Measurements from ENCODE around the gene ZNF385B. TPM values are rescaled to one million over a fixed set of nuclear protein-coding genes. Genes with fewer than 3 reads are reported as not detected.

Gene ZNF385B
- total RNA-seq, 2 donors from 2014 or later: 5.3 to 18.1 TPM

GRCh38 chr2:179606141-179606540, 255.3 kb downstream of the ZNF385B start:
- H3K27ac ChIP-seq (ENCODE audit: low read depth, low read length): no peak overlapping the region
- H3K9me3 Mint-ChIP-seq: no peaks in the 10 kb centered on the region
- H3K4me1 ChIP-seq (ENCODE audit: control insufficient read depth, insufficient read depth, low read length): no peaks in the 10 kb centered on the region
- no peak overlapping the region for H3K9ac ChIP-seq (ENCODE audit: extremely low read depth, low read length, poor library complexity, severe bottlenecking)
- no peak for TF ChIP-seq CTCF (conservative IDR thresholded peaks at IDR 0.05)
- no peak overlapping the region for H3K4me3 Mint-ChIP-seq
- no peaks in the 10 kb centered on the region for H3K36me3 Mint-ChIP-seq (ENCODE audit: low read depth)
- no peaks in the 10 kb centered on the region for H3K27me3 ChIP-seq (ENCODE audit: control insufficient read depth, insufficient read depth, low read length, poor library complexity, severe bottlenecking)
- peaks cover 12% of the 10 kb centered on the region for H3K4me1 Mint-ChIP-seq
- H3K36me3 ChIP-seq (ENCODE audit: control insufficient read depth, insufficient read depth, low read length): no peaks in the 10 kb centered on the region
- DNase-seq: no peak
- no peaks in the 10 kb centered on the region for H3K9me3 ChIP-seq (ENCODE audit: control insufficient read depth, low read length)
- WGBS, 2 experiments (ENCODE audit: insufficient coverage in 1 of 2, insufficient read length in 1 of 2): 84 to 95% methylated on average over 2 of the region's 2 CpGs
- H3K27me3 Mint-ChIP-seq (ENCODE audit: insufficient read depth): no peaks in the 10 kb centered on the region
- no peak overlapping the region for H3K4me3 ChIP-seq (ENCODE audit: low read length)
- no peak overlapping the region for H3K27ac Mint-ChIP-seq

- Histone ChIP-seq H3K27me3 (ENCODE audit: control insufficient read depth, insufficient read depth, low read length, poor library complexity, severe bottlenecking) (no peaks in the 10 kb centered on the region), H3K36me3 (ENCODE audit: control insufficient read depth, insufficient read depth, low read length) (no peaks in the 10 kb centered on the region), H3K4me1 (ENCODE audit: control insufficient read depth, insufficient read depth, low read length) (no peaks in the 10 kb centered on the region), H3K9me3 (ENCODE audit: control insufficient read depth, low read length) (no peaks in the 10 kb centered on the region), H3K27ac (ENCODE audit: low read depth, low read length) (no peak overlapping the region), H3K4me3 (ENCODE audit: low read length) (no peak overlapping the region), H3K9ac (ENCODE audit: extremely low read depth, low read length, poor library complexity, severe bottlenecking) (no peak overlapping the region)
- no peaks in the 10 kb centered on the region for H3K27me3 Mint-ChIP-seq (ENCODE audit: insufficient read depth)
- H3K4me1 Mint-ChIP-seq: peaks cover 12% of the 10 kb centered on the region
- H3K36me3 Mint-ChIP-seq (ENCODE audit: low read depth): no peaks in the 10 kb centered on the region
- DNase-seq: no peak
- H3K9me3 Mint-ChIP-seq: no peaks in the 10 kb centered on the region
- no peak for TF ChIP-seq CTCF (conservative IDR thresholded peaks at IDR 0.05)
- H3K4me3 Mint-ChIP-seq: no peak overlapping the region
- no peak overlapping the region for H3K27ac Mint-ChIP-seq
- 86% methylated on average over 2 of the region's 2 CpGs; no CpG with 5 or more reads in 1 of the 2 experiments for WGBS, 2 experiments (ENCODE audit: insufficient coverage in 1 of 2, insufficient read length in 1 of 2)
Measured at GRCh38 chr2:179605341-179605740, 256.1 kb downstream of the ZNF385B start.

DNA sequence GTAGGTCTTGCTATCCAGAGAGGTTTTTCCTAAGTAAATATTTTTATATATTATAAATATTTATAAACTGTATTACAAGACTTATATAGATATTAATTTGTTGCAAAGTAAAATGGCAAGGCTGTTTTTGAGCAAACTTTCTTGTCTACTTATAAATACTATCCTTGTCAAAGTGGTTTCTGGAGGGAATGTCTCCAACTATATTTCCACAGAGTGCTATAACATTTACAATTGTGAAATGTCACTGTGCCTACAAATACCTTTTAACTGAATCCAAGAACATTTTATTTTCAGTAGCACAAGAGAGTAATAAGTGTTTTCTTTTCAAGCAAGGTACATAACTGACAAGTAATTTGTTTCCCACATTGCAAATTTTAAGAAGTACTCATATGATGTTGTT, 256.8 kb downstream of the ZNF385B start:
- H3K27me3 ChIP-seq (ENCODE audit: control insufficient read depth, insufficient read depth, low read length, poor library complexity, severe bottlenecking): no peaks in the 10 kb centered on the region
- Mint-ChIP-seq H3K36me3 (ENCODE audit: low read depth) (no peaks in the 10 kb centered on the region), H3K9me3 (no peaks in the 10 kb centered on the region), H3K27me3 (ENCODE audit: insufficient read depth) (no peaks in the 10 kb centered on the region), H3K4me1 (peaks cover 12% of the 10 kb centered on the region), H3K27ac (no peak overlapping the region), H3K4me3 (no peak overlapping the region)
- no peaks in the 10 kb centered on the region for H3K36me3 ChIP-seq (ENCODE audit: control insufficient read depth, insufficient read depth, low read length)
- no peaks in the 10 kb centered on the region for H3K4me1 ChIP-seq (ENCODE audit: control insufficient read depth, insufficient read depth, low read length)
- DNase-seq: no peak
- no peaks in the 10 kb centered on the region for H3K9me3 ChIP-seq (ENCODE audit: control insufficient read depth, low read length)
- TF ChIP-seq CTCF (conservative IDR thresholded peaks at IDR 0.05): no peak
- H3K9ac ChIP-seq (ENCODE audit: extremely low read depth, low read length, poor library complexity, severe bottlenecking): no peak overlapping the region
- no peak overlapping the region for H3K27ac ChIP-seq (ENCODE audit: low read depth, low read length)
- H3K4me3 ChIP-seq (ENCODE audit: low read length): no peak overlapping the region

All from endodermal cell (in vitro differentiated cells).